ENCODE measurements around the gene MLLT1.

MLLT1 gene

GRCh38 chr19:6249296-6249695 lies 30.5 kb downstream of the MLLT1 start:
- no peak overlapping the region for H3K4me3 ChIP-seq (ENCODE audit: low read depth, low read length)
- TF ChIP-seq CTCF (IDR thresholded peaks at IDR 0.05; ENCODE audit: borderline replicate concordance, insufficient read depth, low read depth, low read length) = no peak

GRCh38 chr19:6248844-6249243 lies 30.9 kb downstream of the MLLT1 start:
- no peak overlapping the region for H3K4me3 ChIP-seq (ENCODE audit: low read depth, low read length)
- TF ChIP-seq CTCF (IDR thresholded peaks at IDR 0.05; ENCODE audit: borderline replicate concordance, insufficient read depth, low read depth, low read length) = no peak

GRCh38 chr19:6248341-6248740 lies 31.4 kb downstream of the MLLT1 start:
- no peak for TF ChIP-seq CTCF (IDR thresholded peaks at IDR 0.05; ENCODE audit: borderline replicate concordance, insufficient read depth, low read depth, low read length)

GRCh38 chr19:6247007-6247288 lies 32.8 kb downstream of the MLLT1 start:
- no peak for TF ChIP-seq CTCF (IDR thresholded peaks at IDR 0.05; ENCODE audit: borderline replicate concordance, insufficient read depth, low read depth, low read length)

More at GRCh38 chr19:6248341-6248740, 31.4 kb downstream of the MLLT1 start:
- no peak overlapping the region for H3K4me3 ChIP-seq (ENCODE audit: low read depth, low read length)

GRCh38 chr19:6246174-6247006 lies 33.4 kb downstream of the MLLT1 start:
- no peak for TF ChIP-seq CTCF (IDR thresholded peaks at IDR 0.05; ENCODE audit: borderline replicate concordance, insufficient read depth, low read depth, low read length)
- H3K4me3 ChIP-seq (ENCODE audit: low read depth, low read length) = no peak overlapping the region

More at GRCh38 chr19:6247007-6247288, 32.8 kb downstream of the MLLT1 start:
- no peak overlapping the region for H3K4me3 ChIP-seq (ENCODE audit: low read depth, low read length)

GRCh38 chr19:6242677-6243076 lies 37.1 kb downstream of the MLLT1 start:
- no peak overlapping the region for H3K4me3 ChIP-seq (ENCODE audit: low read depth, low read length)
- no peak for TF ChIP-seq CTCF (IDR thresholded peaks at IDR 0.05; ENCODE audit: borderline replicate concordance, insufficient read depth, low read depth, low read length)

- H3K4me3 ChIP-seq (ENCODE audit: low read depth, low read length) = no peak overlapping the region
- no peak for TF ChIP-seq CTCF (IDR thresholded peaks at IDR 0.05; ENCODE audit: borderline replicate concordance, insufficient read depth, low read depth, low read length)
Observed at GRCh38 chr19:6241680-6242377, 37.9 kb downstream of the MLLT1 start.
